HepG2 (cell line): ENCODE data around the gene CES2. TPM values are rescaled to one million over a fixed set of nuclear protein-coding genes. Genes with fewer than 3 reads are reported as not detected.

ENCODE experiments used
- CAMTA2 ChIP-seq: sonication (generic); formaldehyde crosslinking; IDR thresholded peaks from 2 replicates; pipeline ENCODE4 v1.4.0; 2020; ENCODE audit warnings: mild to moderate bottlenecking, missing genetic modification reagents, borderline replicate concordance
- CHD4 ChIP-seq: fragments of 200-600 bp; sonication (generic); IDR thresholded peaks from 2 replicates; pipeline ENCODE4 v1.7.0; 2017; ENCODE audit warnings: mild to moderate bottlenecking, low read length, borderline replicate concordance
- E2F1 ChIP-seq: sonication (generic); formaldehyde crosslinking; IDR thresholded peaks from 2 replicates; pipeline ENCODE4 v1.5.0; 2020; ENCODE audit warnings: missing genetic modification reagents
- MAFF ChIP-seq: IDR thresholded peaks from 2 replicates; pipeline ENCODE4 v1.6.1; 2011; ENCODE audit warnings: low read depth, low read length, improper control_type of control experiment
- MLX ChIP-seq: IDR thresholded peaks from 2 replicates; pipeline ENCODE4 v1.6.1; 2016
- NR3C1 ChIP-seq: sonication (generic); formaldehyde crosslinking; IDR thresholded peaks from 2 replicates; pipeline ENCODE4 v1.4.0; 2020; ENCODE audit warnings: missing genetic modification reagents
- SNAPC4 ChIP-seq: sonication (generic); formaldehyde crosslinking; IDR thresholded peaks from 2 replicates; pipeline ENCODE4 v1.4.0; 2020; ENCODE audit warnings: mild to moderate bottlenecking, missing genetic modification reagents
- SOX6 ChIP-seq, 2 experiments: fragments of 450-650 bp in 1 of 2; sonication (generic) in 1 of 2; formaldehyde crosslinking in 1 of 2; IDR thresholded peaks; 2 replicates each; pipeline versions ENCODE4 v1.4.0 to v1.6.1; 2017 to 2020; ENCODE audit warnings: antibody characterized with exemption in 1 of 2, mild to moderate bottlenecking in 1 of 2, missing genetic modification reagents in 1 of 2
- SRSF9 ChIP-seq: fragments of 200-400 bp; formaldehyde crosslinking; IDR thresholded peaks from 2 replicates; pipeline ENCODE4 v1.6.1; 2018; ENCODE audit warnings: borderline replicate concordance, mild to moderate bottlenecking, low read depth, low read length; ENCODE audit not compliant: insufficient read depth, poor library complexity, severe bottlenecking
- TBX2 ChIP-seq: sonication (generic); formaldehyde crosslinking; IDR thresholded peaks from 2 replicates; pipeline ENCODE4 v1.5.0; 2020; ENCODE audit warnings: missing genetic modification reagents, mild to moderate bottlenecking, borderline replicate concordance
- ZBTB39 ChIP-seq: sonication (generic); formaldehyde crosslinking; IDR thresholded peaks from 2 replicates; pipeline ENCODE4 v1.5.0; 2020; ENCODE audit warnings: missing genetic modification reagents
- ZNF10 ChIP-seq: sonication (generic); formaldehyde crosslinking; IDR thresholded peaks from 2 replicates; pipeline ENCODE4 v1.4.0; 2020; ENCODE audit warnings: mild to moderate bottlenecking, low read depth, missing genetic modification reagents, borderline replicate concordance
- ZNF552 ChIP-seq: sonication (generic); formaldehyde crosslinking; IDR thresholded peaks from 2 replicates; pipeline ENCODE4 v1.9.0; 2022; ENCODE audit warnings: missing genetic modification reagents, mild to moderate bottlenecking, borderline replicate concordance
- ZNF570 ChIP-seq: sonication (generic); formaldehyde crosslinking; IDR thresholded peaks from 2 replicates; pipeline ENCODE4 v1.4.0; 2020; ENCODE audit warnings: mild to moderate bottlenecking, missing genetic modification reagents, borderline replicate concordance
- ZNF616 ChIP-seq: sonication (generic); formaldehyde crosslinking; IDR thresholded peaks from 2 replicates; pipeline ENCODE4 v1.5.0; 2020; ENCODE audit warnings: low read depth, mild to moderate bottlenecking, missing genetic modification reagents
- ZNF775 ChIP-seq: sonication (generic); formaldehyde crosslinking; IDR thresholded peaks from 2 replicates; pipeline ENCODE4 v1.4.0; 2020; ENCODE audit warnings: missing genetic modification reagents, mild to moderate bottlenecking, moderate library complexity, borderline replicate concordance
- polyA plus RNA-seq, 8 experiments: library from polyadenylated mRNA; depleted of rRNA in 3 of 8; stranded (reverse) in 7 of 8; unstranded in 1 of 8; fragments of >200 nt; fragmentation: Illumina TruSeq in 4 of 8; extraction: Trizol in 4 of 8; gene quantifications; 2 replicates each; pipeline versions ENCODE4 v1.2.1 to v1.2.3, GENCODE V29; 2011 to 2016; ENCODE audit warnings: low read depth in 4 of 8, missing spikeins in 1 of 8, mixed read lengths in 1 of 8; ENCODE audit not compliant: insufficient read depth in 1 of 8
- total RNA-seq, 5 experiments: library from RNA; depleted of rRNA; stranded (reverse); fragments of >200 nt; fragmentation: Illumina TruSeq; extraction: Trizol; gene quantifications; 2 replicates each; pipeline ENCODE4 v1.2.3, GENCODE V29; 2016; ENCODE audit warnings: low read depth in 1 of 5
- TF ChIP-seq, protein P1 (sequence below): sonication (generic); formaldehyde crosslinking; IDR thresholded peaks from 2 replicates; pipeline ENCODE4 v1.4.0; 2020; ENCODE audit warnings: missing genetic modification reagents

The CES2 gene
- total and polyA plus RNA-seq, 2 of the 13 experiments (the other 11 are each of a cell fraction or from before 2014, with no cell fraction given), result 50.6 to 63.8 TPM

- no peak for TF ChIP-seq SNAPC4 (CRISPR knock-in tag)
- TF ChIP-seq CAMTA2 (CRISPR knock-in tag), result peak; percentile 75; the same call in 1 of the 2 replicates
- no peak for TF ChIP-seq CHD4
- TF ChIP-seq ZNF570 (CRISPR knock-in tag), result no peak
- no peak for TF ChIP-seq ZBTB39 (CRISPR knock-in tag)
- TF ChIP-seq SOX6 (IDR thresholded peaks at IDR 0.05), result no peak
- 0 out of 2 replicates have a peak, but pooled peaks have one; percentile 21 for TF ChIP-seq SOX6 (CRISPR knock-in tag; IDR thresholded peaks at IDR 0.05)
- TF ChIP-seq TBX2 (CRISPR knock-in tag), result peak; percentile 51
- no peak for TF ChIP-seq NR3C1 (CRISPR knock-in tag)
- TF ChIP-seq, protein P1, sequence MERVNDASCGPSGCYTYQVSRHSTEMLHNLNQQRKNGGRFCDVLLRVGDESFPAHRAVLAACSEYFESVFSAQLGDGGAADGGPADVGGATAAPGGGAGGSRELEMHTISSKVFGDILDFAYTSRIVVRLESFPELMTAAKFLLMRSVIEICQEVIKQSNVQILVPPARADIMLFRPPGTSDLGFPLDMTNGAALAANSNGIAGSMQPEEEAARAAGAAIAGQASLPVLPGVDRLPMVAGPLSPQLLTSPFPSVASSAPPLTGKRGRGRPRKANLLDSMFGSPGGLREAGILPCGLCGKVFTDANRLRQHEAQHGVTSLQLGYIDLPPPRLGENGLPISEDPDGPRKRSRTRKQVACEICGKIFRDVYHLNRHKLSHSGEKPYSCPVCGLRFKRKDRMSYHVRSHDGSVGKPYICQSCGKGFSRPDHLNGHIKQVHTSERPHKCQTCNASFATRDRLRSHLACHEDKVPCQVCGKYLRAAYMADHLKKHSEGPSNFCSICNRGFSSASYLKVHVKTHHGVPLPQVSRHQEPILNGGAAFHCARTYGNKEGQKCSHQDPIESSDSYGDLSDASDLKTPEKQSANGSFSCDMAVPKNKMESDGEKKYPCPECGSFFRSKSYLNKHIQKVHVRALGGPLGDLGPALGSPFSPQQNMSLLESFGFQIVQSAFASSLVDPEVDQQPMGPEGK (CRISPR knock-in tag), result peak; percentile 77
- no peak for TF ChIP-seq ZNF10
- TF ChIP-seq ZNF616 (CRISPR knock-in tag), result no peak
- TF ChIP-seq ZNF775 (CRISPR knock-in tag), result no peak
- peak; percentile 78 for TF ChIP-seq ZNF552 (CRISPR knock-in tag)
- TF ChIP-seq SRSF9, result no peak
- TF ChIP-seq E2F1 (CRISPR knock-in tag), result peak; percentile 69; the same call in 1 of the 2 replicates
- peak; percentile 25; the same call in 1 of the 2 replicates for TF ChIP-seq MLX (CRISPR knock-in tag)
- TF ChIP-seq MAFF, result no peak
These were observed at the start of gene CES2 (continued) for GRCh38 chr16:66935314-66936011.
